ENCODE data around the gene CBR1. TPM values are rescaled to one million over a fixed set of nuclear protein-coding genes. Genes with fewer than 3 reads are reported as not detected.
"Not testable (repeated sequence)": the region's sequence is repeated elsewhere in the genome, so short reads cannot be mapped to it uniquely, and the experiment has no call there.

CBR1 gene
- total RNA-seq, 1 experiment from 2014 or later, result 139 TPM

GRCh38 chr21:36070999-36071398, 1.2 kb downstream of the CBR1 start:
- Histone ChIP-seq H3K4me3 (peak overlapping the region; percentile 66; the same call in 1 of the 2 replicates), H3K27me3 (no peaks in the 10 kb centered on the region), H3K36me3 (peaks cover 18% of the 10 kb centered on the region), H3K9me3 (peaks cover 13% of the 10 kb centered on the region)
- no peak for DNase-seq

- DNase-seq, result no peak
- Histone ChIP-seq H3K36me3 (peaks cover 18% of the 10 kb centered on the region), H3K9me3 (peaks cover 13% of the 10 kb centered on the region), H3K4me3 (no peak overlapping the region), H3K27me3 (no peaks in the 10 kb centered on the region)
Observed at GRCh38 chr21:36072453-36073162, 2.8 kb downstream of the CBR1 start.

GRCh38 chr21:36073181-36073580, 3.4 kb downstream of the CBR1 start:
- H3K9me3 ChIP-seq, result peaks cover 10% of the 10 kb centered on the region

GRCh38 chr21:36073911-36074310, 4.1 kb downstream of the CBR1 start:
- DNase-seq, H3K4me3 ChIP-seq, H3K27me3 ChIP-seq, H3K9me3 ChIP-seq: not testable (repeated sequence)
- H3K36me3 ChIP-seq, result peaks cover 18% of the 10 kb centered on the region

More at GRCh38 chr21:36073181-36073580, 3.4 kb downstream of the CBR1 start:
- peaks cover 18% of the 10 kb centered on the region for H3K36me3 ChIP-seq
- H3K4me3 ChIP-seq, result no peak overlapping the region
- DNase-seq, result no peak
- no peaks in the 10 kb centered on the region for H3K27me3 ChIP-seq

- Histone ChIP-seq H3K4me3 (no peak overlapping the region), H3K9me3 (no peaks in the 10 kb centered on the region), H3K36me3 (peaks cover 16% of the 10 kb centered on the region), H3K27me3 (no peaks in the 10 kb centered on the region)
- DNase-seq, result no peak
Observed at GRCh38 chr21:36075171-36075570, 5.3 kb downstream of the CBR1 start.

- peaks cover 16% of the 10 kb centered on the region for H3K36me3 ChIP-seq
- no peaks in the 10 kb centered on the region for H3K27me3 ChIP-seq
- no peak for DNase-seq
- H3K9me3 ChIP-seq, result no peaks in the 10 kb centered on the region
- no peak overlapping the region for H3K4me3 ChIP-seq
Observed at GRCh38 chr21:36075953-36076352, 6.1 kb downstream of the CBR1 start.

- Histone ChIP-seq H3K9me3 (no peaks in the 10 kb centered on the region), H3K27me3 (no peaks in the 10 kb centered on the region), H3K4me3 (no peak overlapping the region), H3K36me3 (peaks cover 7% of the 10 kb centered on the region)
- no peak for DNase-seq
Observed at GRCh38 chr21:36076878-36077655, 7.2 kb downstream of the CBR1 start.

GRCh38 chr21:36077758-36078157, 7.9 kb downstream of the CBR1 start:
- no peak for DNase-seq
- Histone ChIP-seq H3K36me3 (peaks cover under 1% of the 10 kb centered on the region), H3K4me3 (no peak overlapping the region), H3K27me3 (no peaks in the 10 kb centered on the region), H3K9me3 (no peaks in the 10 kb centered on the region)

- Histone ChIP-seq H3K36me3 (no peaks in the 10 kb centered on the region), H3K4me3 (no peak overlapping the region), H3K9me3 (no peaks in the 10 kb centered on the region), H3K27me3 (no peaks in the 10 kb centered on the region)
- no peak for DNase-seq
Observed at GRCh38 chr21:36079010-36079649, 9.3 kb downstream of the CBR1 start.

- H3K9me3 ChIP-seq, result no peaks in the 10 kb centered on the region
- no peak overlapping the region for H3K4me3 ChIP-seq
- DNase-seq, result no peak
- no peaks in the 10 kb centered on the region for H3K36me3 ChIP-seq
- H3K27me3 ChIP-seq, result no peaks in the 10 kb centered on the region
Observed at GRCh38 chr21:36079671-36080070, 9.8 kb downstream of the CBR1 start.

GRCh38 chr21:36080386-36080785, 10.6 kb downstream of the CBR1 start:
- Histone ChIP-seq H3K9me3 (no peaks in the 10 kb centered on the region), H3K27me3 (no peaks in the 10 kb centered on the region)
- DNase-seq, result no peak

GRCh38 chr21:36082237-36082664, 12.4 kb downstream of the CBR1 start:
- no peaks in the 10 kb centered on the region for H3K9me3 ChIP-seq
- no peak for DNase-seq
- H3K27me3 ChIP-seq, result no peaks in the 10 kb centered on the region
- H3K36me3 ChIP-seq, result no peaks in the 10 kb centered on the region
- no peak overlapping the region for H3K4me3 ChIP-seq

More at GRCh38 chr21:36080386-36080785, 10.6 kb downstream of the CBR1 start:
- no peak overlapping the region for H3K4me3 ChIP-seq
- no peaks in the 10 kb centered on the region for H3K36me3 ChIP-seq

- Histone ChIP-seq H3K27me3 (no peaks in the 10 kb centered on the region), H3K36me3 (no peaks in the 10 kb centered on the region)
- DNase-seq, result no peak
Observed at GRCh38 chr21:36087362-36088138, 17.7 kb downstream of the CBR1 start.

GRCh38 chr21:36089946-36090345, 20.1 kb downstream of the CBR1 start:
- no peak overlapping the region for H3K4me3 ChIP-seq
- H3K9me3 ChIP-seq, result peaks cover 6% of the 10 kb centered on the region
- H3K36me3 ChIP-seq, result no peaks in the 10 kb centered on the region
- H3K27me3 ChIP-seq, result no peaks in the 10 kb centered on the region
- DNase-seq, result no peak

More at GRCh38 chr21:36087362-36088138, 17.7 kb downstream of the CBR1 start:
- H3K9me3 ChIP-seq, result no peaks in the 10 kb centered on the region
- H3K4me3 ChIP-seq, result no peak overlapping the region

GRCh38 chr21:36092681-36093080, 22.9 kb downstream of the CBR1 start:
- no peak for DNase-seq
- peaks cover 6% of the 10 kb centered on the region for H3K9me3 ChIP-seq
- H3K36me3 ChIP-seq, result no peaks in the 10 kb centered on the region
- no peaks in the 10 kb centered on the region for H3K27me3 ChIP-seq
- H3K4me3 ChIP-seq, result no peak overlapping the region

GRCh38 chr21:36093512-36093911, 23.7 kb downstream of the CBR1 start:
- no peak for DNase-seq
- no peaks in the 10 kb centered on the region for H3K27me3 ChIP-seq
- peaks cover 6% of the 10 kb centered on the region for H3K9me3 ChIP-seq
- no peak overlapping the region for H3K4me3 ChIP-seq
- H3K36me3 ChIP-seq, result no peaks in the 10 kb centered on the region

Data from MG63 (cell line).